Osteocyte (in vitro differentiated cells): Measurements from ENCODE around the gene COMMD4. TPM values are rescaled to one million over a fixed set of nuclear protein-coding genes. Genes with fewer than 3 reads are reported as not detected.

Source experiments
- DNase-seq: peaks from one replicate; pipeline ENCODE4 v3.0.0; 2021; ENCODE audit warnings: mixed read lengths; ENCODE audit not compliant: unreplicated experiment; ENCODE audit errors: extremely low spot score
- H3K27ac Mint-ChIP-seq: one replicate; pipeline ENCODE4 v1.8.0; 2021; ENCODE audit warnings: mild to moderate bottlenecking, mixed read lengths; ENCODE audit not compliant: unreplicated experiment
- H3K27me3 Mint-ChIP-seq: one replicate; pipeline ENCODE4 v1.8.0; 2021; ENCODE audit warnings: mixed read lengths; ENCODE audit not compliant: unreplicated experiment
- H3K36me3 Mint-ChIP-seq: one replicate; pipeline ENCODE4 v1.8.0; 2021; ENCODE audit warnings: mixed read lengths; ENCODE audit not compliant: unreplicated experiment
- H3K4me1 Mint-ChIP-seq: one replicate; pipeline ENCODE4 v1.8.0; 2021; ENCODE audit warnings: mixed read lengths; ENCODE audit not compliant: unreplicated experiment
- H3K4me3 Mint-ChIP-seq: one replicate; pipeline ENCODE4 v1.8.0; 2021; ENCODE audit warnings: mild to moderate bottlenecking, moderate library complexity, mixed read lengths; ENCODE audit not compliant: unreplicated experiment
- H3K9me3 Mint-ChIP-seq: one replicate; pipeline ENCODE4 v1.8.0; 2021; ENCODE audit warnings: mixed read lengths; ENCODE audit not compliant: unreplicated experiment
- CTCF ChIP-seq: fragments of 200-600 bp; sonication (generic); IDR thresholded peaks from 2 replicates; pipeline ENCODE4 v1.5.0; 2021; ENCODE audit warnings: antibody characterized with exemption, mild to moderate bottlenecking, moderate library complexity
- total RNA-seq: library from RNA; stranded (reverse); gene quantifications from 2 replicates; pipeline ENCODE4 v1.2.1, GENCODE V29; 2021

Gene COMMD4
- total RNA-seq, 1 donor from 2014 or later: 99.0 TPM

DNA sequence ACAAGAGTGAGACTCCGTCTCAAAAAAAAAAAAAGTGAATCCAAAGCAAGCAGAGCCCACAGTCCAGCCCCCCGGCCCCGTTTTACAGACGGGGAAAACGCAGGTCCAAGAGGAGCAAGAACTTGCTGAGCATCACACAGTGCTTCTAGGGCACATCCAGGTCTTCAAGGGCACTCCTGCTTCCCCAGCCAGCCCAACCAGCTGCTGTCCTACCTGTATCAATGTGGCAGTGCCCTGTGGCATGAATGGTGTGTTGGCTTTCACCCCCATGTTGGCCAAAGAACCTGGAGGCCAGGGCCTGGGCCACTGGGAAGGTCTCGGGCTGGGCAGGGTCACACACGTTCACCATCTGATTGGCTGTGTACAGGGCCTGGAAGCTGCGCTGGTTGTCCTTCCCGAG lies 27.9 kb downstream of the COMMD4 start:
- H3K9me3 Mint-ChIP-seq: no peaks in the 10 kb centered on the region
- DNase-seq: no peak
- no peak overlapping the region for H3K4me3 Mint-ChIP-seq
- TF ChIP-seq CTCF: no peak
- no peaks in the 10 kb centered on the region for H3K27me3 Mint-ChIP-seq
- H3K36me3 Mint-ChIP-seq: peaks cover 16% of the 10 kb centered on the region
- H3K4me1 Mint-ChIP-seq: peaks cover 7% of the 10 kb centered on the region
- H3K27ac Mint-ChIP-seq: no peak overlapping the region

GRCh38 chr15:75364881-75365280 lies 29.0 kb downstream of the COMMD4 start:
- Mint-ChIP-seq H3K27ac (no peak overlapping the region), H3K27me3 (no peaks in the 10 kb centered on the region), H3K36me3 (peaks cover 16% of the 10 kb centered on the region), H3K4me1 (peaks cover 17% of the 10 kb centered on the region), H3K9me3 (no peaks in the 10 kb centered on the region), H3K4me3 (no peak overlapping the region)
- no peak for DNase-seq
- no peak for TF ChIP-seq CTCF

DNA sequence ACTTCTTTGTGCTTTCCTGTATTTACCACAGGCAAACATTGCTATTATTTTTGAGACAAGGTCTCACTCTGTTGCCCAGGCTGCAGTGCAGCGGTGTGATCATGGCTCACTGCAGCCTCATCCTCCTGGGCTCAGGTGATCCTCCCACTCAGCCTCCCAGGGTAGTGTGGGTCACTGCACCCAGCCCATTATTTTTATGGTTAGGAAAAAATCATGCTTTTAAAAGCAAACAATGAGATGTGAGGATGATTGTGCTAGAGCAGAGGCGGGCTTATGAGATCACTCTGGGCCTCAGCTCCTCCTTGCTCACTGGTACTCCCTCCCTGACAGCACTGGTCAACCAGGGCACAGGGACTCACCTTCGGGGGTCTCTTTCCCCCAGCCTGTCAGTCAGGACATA lies 30.3 kb downstream of the COMMD4 start:
- Mint-ChIP-seq H3K4me1 (peaks cover 19% of the 10 kb centered on the region), H3K36me3 (peaks cover 19% of the 10 kb centered on the region), H3K4me3 (no peak overlapping the region), H3K27me3 (no peaks in the 10 kb centered on the region), H3K9me3 (no peaks in the 10 kb centered on the region), H3K27ac (no peak overlapping the region)
- no peak for DNase-seq
- no peak for TF ChIP-seq CTCF

- no peak for DNase-seq
- Mint-ChIP-seq H3K27me3 (no peaks in the 10 kb centered on the region), H3K9me3 (no peaks in the 10 kb centered on the region), H3K4me3 (no peak overlapping the region), H3K36me3 (peaks cover 19% of the 10 kb centered on the region), H3K27ac (peak overlapping the region; percentile 6), H3K4me1 (peaks cover 19% of the 10 kb centered on the region)
- no peak for TF ChIP-seq CTCF
These were observed 31.1 kb downstream of the COMMD4 start for GRCh38 chr15:75367006-75367405.

GRCh38 chr15:75367406-75367912 lies 31.6 kb downstream of the COMMD4 start:
- TF ChIP-seq CTCF: no peak
- Mint-ChIP-seq H3K27ac (peak overlapping the region; percentile 66), H3K4me3 (peak overlapping the region; percentile 89), H3K4me1 (peaks cover 19% of the 10 kb centered on the region), H3K36me3 (peaks cover 19% of the 10 kb centered on the region), H3K27me3 (no peaks in the 10 kb centered on the region), H3K9me3 (no peaks in the 10 kb centered on the region)
- no peak for DNase-seq
